ENCODE results near the gene EXPH5.
"Not testable (repeated sequence)": the region's sequence is repeated elsewhere in the genome, so short reads cannot be mapped to it uniquely, and the experiment has no call there.

Gene EXPH5, protein sequence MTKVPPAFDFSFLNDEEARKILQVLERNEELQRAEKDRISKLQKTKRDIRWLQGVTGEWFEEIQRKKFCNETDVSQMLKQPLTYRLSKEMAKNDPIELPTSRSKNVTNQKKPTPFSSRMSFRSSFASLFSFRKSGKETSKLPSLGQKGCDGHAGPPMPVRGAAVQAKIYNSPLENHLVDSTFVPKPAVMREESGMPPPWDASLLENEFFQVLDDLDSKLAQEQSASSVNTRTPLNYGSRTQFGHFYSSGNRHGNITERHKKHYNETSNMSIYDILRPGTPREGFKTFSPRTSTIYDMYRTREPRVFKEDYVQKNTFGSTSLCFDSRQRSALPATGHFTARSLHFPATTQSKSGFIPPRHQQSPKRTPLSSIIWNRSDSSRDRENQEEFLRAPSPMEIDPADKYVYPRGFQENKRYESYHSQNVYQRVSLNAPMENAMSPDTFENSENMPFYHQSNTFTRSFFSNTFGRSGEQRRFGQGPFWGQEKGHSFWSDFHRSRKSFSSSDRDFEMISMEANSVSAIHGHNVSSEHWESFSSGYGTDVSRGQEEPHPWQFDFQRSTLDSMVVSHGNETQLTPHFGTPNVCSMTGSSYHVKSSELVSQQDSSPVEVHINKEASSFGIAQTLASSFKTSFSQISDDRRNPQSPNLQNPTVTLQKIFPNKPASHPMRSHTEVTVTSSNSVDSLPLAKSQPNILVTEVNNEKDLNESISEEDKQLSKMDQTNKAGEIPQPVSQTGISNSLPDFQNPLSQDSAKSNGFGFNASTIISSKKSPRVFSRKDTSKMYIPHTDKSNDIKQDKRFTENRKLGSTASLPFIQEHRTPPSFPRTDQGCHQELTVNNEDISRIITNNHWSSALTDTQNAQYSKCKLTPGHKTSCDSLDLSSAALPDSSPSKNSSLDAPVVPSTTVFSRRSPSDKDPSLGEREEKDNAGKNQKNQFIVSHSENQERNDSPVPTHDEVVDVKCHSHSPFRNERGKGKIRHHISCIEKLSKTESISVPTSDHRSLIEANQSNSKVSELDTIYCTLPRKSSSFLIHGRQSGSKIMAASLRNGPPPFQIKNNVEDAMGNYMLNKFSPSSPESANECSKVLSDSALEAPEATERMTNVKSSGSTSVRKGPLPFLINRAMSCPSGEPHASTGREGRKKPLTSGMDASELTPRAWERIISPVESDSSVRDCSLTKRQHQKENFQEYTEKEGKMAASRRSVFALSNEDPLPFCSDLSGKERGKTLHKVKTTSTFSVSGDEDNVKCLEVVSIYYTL (N-terminal part only)

DNA sequence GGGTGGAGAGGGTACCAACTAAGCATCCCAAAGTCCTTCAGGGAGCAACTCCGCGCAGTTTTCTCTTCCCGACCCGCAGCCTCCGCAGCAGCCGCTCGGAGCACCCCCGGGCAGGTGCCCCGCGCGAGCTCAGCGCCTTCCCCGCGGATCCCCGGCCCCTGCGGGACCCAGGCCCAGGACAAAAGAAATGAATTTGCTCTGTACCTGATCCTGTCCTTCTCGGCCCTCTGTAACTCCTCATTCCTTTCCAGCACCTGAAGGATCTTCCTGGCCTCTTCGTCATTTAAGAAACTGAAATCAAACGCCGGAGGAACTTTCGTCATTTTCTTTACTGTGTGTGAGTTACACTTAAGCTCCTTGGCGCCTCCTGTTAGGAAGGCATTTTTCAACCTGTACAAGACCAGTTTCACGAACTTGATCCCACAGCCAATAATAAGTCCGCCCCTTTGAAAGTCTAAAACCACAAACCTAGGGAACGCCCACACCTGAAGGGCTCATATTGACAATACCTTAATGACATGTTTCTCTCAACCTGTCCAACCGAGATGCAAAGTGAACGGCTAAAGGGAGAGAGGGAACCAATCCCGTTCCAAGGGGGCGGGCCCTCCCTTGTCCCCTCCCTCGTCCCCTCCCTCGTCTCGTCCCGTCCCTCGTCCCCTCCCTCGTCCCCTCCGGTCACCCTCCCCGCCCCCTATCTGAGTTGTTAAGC, at the start of gene EXPH5:
Gene EXPH5 (minus strand): TSS at position 555 of the 709 bp plus-strand sequence. CDS start 232 bp downstream, at position 323.
- peak; percentile 38 to 49 for DNase-seq

- not testable (repeated sequence) for DNase-seq
These were observed 48.2 kb upstream of the EXPH5 start for GRCh38 chr11:108641752-108642151.

DNA sequence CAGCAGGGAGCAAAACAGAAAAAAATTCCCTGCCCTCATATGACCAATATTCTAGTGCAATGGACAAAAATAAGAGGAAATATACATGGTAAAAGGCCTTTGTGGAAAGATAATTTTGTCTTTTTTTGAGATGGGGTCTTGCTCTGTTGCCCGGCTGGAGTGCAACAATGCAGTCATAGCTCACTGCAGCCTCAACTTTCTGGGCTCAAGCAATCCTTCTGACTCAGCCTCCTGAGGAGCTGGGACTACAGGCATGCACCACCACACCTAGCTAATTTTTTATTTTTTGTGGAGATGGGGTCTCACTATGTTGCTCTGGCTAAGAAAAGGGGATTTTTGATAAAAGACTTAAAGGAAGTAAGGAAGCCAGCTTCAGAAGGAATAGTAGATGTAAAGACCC, 45.6 kb upstream of the EXPH5 start:
- DNase-seq = no peak

DNA sequence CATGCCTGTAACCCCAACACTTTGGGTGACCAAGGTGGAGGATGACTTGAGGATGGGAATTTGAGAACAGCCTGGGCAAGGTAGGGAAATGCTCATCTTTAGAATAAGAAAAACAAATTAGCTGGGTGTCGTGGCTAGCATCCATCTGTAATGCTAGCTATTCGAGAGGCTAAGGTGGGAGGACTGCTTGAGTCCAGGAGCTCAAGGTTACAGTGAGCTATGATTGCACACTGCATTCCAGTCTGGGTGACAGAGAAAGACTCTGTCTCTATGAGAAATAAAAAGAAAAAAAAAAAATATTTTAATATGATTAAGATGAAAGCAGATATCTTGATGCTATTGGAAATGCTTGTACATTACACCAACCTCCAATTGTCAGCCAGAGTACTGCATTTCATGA, 42.7 kb upstream of the EXPH5 start:
- no peak for DNase-seq

- DNase-seq = no peak
These were observed 41.5 kb upstream of the EXPH5 start for GRCh38 chr11:108635106-108635505.

GRCh38 chr11:108632041-108632704, 38.6 kb upstream of the EXPH5 start:
- no peak for DNase-seq

DNA sequence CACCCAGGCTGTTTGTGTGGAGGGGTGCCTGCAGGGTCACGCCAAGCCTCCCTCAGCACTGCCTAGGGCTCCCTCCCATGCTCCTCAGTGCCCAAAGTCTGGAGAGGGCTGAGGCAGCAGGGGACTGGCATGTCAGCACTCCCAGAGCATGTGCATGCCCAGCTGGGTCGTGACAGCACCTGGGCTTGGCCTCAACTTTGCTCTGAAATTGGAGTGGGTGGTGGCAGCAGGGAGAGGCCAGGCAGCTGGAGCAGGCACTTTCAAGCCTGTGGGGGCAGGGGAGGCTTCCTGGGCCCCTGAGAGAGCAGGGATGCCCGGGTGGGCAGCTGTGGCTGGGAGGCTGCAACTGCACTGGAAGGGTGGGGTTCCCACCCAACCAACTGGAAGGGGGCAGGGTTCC, 35.7 kb upstream of the EXPH5 start:
- DNase-seq = no peak

DNA sequence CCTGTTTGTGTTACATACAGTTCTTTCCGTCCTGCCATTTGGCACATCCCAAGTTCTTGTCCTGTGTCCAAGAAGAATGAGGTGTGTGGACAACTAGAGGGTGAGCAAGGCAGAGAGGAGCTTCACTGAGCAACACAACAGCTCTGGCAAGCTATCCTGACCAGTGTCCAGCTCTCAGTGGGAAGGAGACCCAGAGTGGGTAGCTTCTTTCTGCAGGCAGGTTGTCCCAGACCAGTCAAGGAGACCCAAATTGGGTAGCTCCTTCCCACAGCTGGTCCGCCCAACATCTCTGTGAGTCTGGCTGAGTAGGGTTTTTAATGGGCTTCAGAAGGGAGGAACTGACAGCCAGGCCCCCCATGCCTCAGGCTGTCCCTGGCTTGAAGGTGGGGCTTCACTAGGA, 35.2 kb upstream of the EXPH5 start:
- no peak for DNase-seq

DNA sequence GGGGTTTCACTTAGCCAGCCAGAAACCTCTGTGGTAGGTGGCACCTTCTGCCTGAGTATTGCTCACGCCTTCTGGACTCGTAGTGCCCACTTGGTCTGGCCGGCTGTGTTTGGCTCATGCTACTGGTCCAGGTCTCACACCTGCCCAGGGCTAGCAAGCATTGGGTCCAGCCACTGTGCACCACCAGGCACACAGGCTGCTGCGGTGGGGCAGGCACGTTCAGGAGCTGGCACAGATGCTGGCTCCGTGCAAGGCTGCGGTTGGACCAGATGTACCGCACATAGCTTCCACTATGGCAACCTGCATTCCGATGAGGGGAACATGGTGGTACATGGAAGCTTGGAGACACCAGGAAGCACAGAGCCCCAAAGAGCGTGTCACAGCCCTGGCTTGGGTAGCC, 34.8 kb upstream of the EXPH5 start:
- no peak for DNase-seq

GRCh38 chr11:108624196-108624925, 30.8 kb upstream of the EXPH5 start:
- no peak for DNase-seq

DNA sequence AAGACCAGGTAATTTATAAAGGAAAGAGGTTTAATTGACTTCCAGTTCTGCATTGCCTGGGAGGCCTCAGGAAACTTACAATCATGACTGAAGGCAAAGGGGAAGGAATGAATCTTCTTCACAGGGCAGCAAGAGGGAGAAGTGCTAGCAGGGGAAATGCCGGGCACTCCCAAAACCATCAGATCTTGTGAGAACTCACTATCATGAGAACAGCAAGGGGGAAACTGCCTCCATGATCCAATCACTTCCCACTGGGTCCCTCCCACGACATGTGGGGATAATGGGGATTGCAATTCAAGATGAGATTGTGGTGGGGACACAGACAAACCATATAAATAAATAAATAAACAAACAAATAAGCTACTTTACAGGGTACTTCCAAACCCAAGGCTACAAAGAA, 28.8 kb upstream of the EXPH5 start:
- DNase-seq = no peak

GRCh38 chr11:108620958-108621772, 27.6 kb upstream of the EXPH5 start:
- DNase-seq = no peak

- no peak for DNase-seq
These were observed 25.0 kb upstream of the EXPH5 start for GRCh38 chr11:108618529-108618928.

DNA sequence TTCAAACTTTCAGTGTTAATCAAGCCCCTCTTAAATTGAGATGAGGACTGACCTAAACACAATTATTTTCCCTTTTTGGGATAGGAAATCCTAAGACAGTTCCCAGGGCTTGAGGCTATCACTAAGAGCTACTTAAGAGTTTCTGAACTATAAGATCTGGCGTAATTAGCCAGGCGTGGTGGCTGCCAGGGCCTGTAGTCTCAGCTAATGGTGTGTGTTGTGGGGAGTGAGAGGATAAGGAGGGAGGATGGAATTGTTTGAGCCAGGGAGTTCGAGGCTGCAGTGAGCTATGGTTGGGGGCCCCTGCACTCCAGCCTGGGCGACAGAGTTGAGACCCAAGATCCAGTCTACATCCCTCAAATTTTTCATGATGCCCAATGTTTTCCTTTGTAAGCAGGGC, 23.5 kb upstream of the EXPH5 start:
- DNase-seq = no peak

DNA sequence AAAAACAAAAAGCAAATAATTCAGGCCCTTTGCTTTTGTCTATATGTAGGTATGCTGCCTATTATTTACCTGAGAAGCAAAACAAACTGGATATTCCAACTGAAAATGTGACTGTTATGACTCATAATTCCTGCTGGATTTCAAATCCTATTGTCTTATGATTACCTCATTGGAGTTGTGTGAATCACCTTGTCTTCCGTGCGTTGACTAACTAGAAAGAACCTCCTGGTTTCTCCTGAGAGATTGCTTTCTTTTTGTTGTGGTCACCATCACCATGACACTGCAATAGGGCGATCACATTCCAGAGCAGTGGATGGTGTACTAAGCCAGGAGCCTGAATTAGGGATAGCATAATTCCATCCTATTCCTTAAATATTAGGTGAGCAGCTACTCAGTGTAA, 23.0 kb upstream of the EXPH5 start:
- no peak for DNase-seq

DNA sequence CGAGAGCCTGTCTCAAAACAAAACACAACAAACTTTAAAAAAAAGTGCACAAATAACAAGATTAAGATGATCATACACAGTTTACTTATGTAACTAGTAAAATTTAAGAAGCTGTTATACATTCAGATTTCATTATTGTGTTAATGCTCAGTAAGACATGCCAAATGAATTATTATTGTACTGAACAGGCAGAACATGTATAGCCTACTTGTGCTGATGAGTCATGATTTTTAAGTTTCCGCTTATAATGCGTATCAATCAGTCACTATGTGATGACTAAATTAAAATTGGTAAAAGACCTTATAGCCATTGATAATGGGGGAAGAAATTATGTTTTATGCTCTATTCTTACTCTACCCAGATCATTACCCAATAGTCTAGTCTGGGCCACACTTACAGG, 20.5 kb upstream of the EXPH5 start:
- DNase-seq = no peak

DNA sequence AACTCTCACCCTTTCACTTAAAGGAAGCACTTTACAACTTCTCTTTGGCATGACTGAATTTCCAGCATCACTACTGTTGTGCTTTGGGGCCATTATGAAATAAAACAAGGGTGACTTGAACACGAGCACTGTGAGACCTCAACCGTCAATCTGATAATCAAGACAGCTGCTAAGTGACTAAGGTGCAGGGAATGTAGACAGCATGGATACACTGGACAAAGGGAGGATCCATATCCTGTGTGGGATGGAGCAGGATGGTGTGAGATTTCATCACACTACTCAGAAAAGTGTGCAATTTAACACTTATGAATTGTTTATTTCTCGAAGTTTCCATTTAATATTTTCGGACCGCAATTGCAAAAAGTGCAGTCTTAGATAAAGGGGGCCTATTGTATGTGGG, 16.1 kb upstream of the EXPH5 start:
- no peak for DNase-seq

DNA sequence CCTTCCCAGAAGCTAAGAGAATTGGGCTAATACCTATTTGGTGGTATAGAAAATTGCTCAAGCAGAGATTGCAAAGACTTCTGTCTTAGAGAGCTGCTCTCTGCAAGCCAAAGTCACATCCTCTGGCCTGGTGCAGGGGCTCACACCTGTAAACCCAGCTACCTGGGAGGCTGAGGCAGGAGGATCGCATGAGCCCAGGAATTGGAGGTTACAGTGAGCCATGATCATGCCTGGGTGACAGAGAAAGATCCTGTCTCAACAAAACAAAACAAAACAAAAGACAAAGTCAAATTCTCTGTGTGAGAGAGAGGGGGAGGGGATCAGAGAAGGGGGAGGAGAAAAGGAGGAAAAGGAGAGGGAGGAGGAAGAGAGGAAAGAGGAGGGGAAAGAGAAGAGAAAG, 15.0 kb upstream of the EXPH5 start:
- no peak for DNase-seq

- no peak for DNase-seq
These were observed 13.1 kb upstream of the EXPH5 start for GRCh38 chr11:108606495-108607160.

GRCh38 chr11:108606070-108606469, 12.5 kb upstream of the EXPH5 start:
- no peak for DNase-seq

Data from bone marrow (tissue), 2 donors.